Endothelial cell of umbilical vein (primary cell): ENCODE results near the gene ATP8A2. TPM values are rescaled to one million over a fixed set of nuclear protein-coding genes. Genes with fewer than 3 reads are reported as not detected.

ENCODE experiments used
- BruUV-seq: library from RNA; stranded (reverse); fragments of 400-500 nt; replicated peaks from 2 replicates; lab custom pipeline; 2021; lab: Mats Ljungman, UMichigan
- CTCF ChIA-PET: fragments of 300-600, 350-600 bp; sonication (Branson Sonifier 250); formaldehyde crosslinking; loops from one replicate; lab custom pipeline; 2021; ENCODE audit warnings: antibody characterized with exemption, inconsistent platforms; lab: Charles Lee
- POLR2A ChIA-PET: fragments of 300-600, 350-600 bp; sonication (Branson Sonifier 250); formaldehyde crosslinking; loops from one replicate; lab custom pipeline; 2021; ENCODE audit warnings: antibody characterized with exemption, inconsistent platforms; lab: Charles Lee
- DNase-seq: peaks from one replicate; pipeline ENCODE4 v3.0.0-alpha.2; 2011; ENCODE audit warnings: low read depth, low spot score
- FAIRE-seq: peaks from 2 replicates; lab custom pipeline; 2011; peaks lifted over from hg19 to GRCh38; lab: Jason Lieb, UNC
- H2AFZ ChIP-seq: 2 replicates; pipeline ENCODE4 v1.6.0; 2012; ENCODE audit warnings: low read depth, low read length, control low read depth, inconsistent platforms
- H3K27ac ChIP-seq: 2 replicates; pipeline ENCODE4 v1.5.1; 2011; ENCODE audit warnings: low read depth, mild to moderate bottlenecking, control low read depth, low read length, moderate library complexity; ENCODE audit not compliant: insufficient read depth
- H3K27me3 ChIP-seq, 2 experiments: 2 replicates each; pipeline versions ENCODE4 v1.6.0 to v1.6.1; 2011; ENCODE audit warnings: low read length in 2 of 2, mixed read lengths in 1 of 2; ENCODE audit not compliant: control insufficient read depth in 2 of 2, insufficient read depth in 2 of 2
- H3K36me3 ChIP-seq, 2 experiments: 2 replicates in 1 of 2; 3 replicates in 1 of 2; pipeline ENCODE4 v1.5.1; 2011; ENCODE audit warnings: low read length in 2 of 2, mild to moderate bottlenecking in 1 of 2, moderate library complexity in 1 of 2; ENCODE audit not compliant: control insufficient read depth in 2 of 2, insufficient read depth in 2 of 2; ENCODE audit errors: extremely low read depth in 1 of 2
- H3K4me1 ChIP-seq: 3 replicates; pipeline ENCODE4 v1.5.1; 2011; ENCODE audit warnings: mild to moderate bottlenecking, low read length; ENCODE audit not compliant: control insufficient read depth, insufficient read depth; ENCODE audit errors: extremely low read depth
- H3K4me2 ChIP-seq: 2 replicates; pipeline ENCODE4 v1.6.1; 2011; ENCODE audit warnings: low read length, control low read depth, mixed read lengths; ENCODE audit not compliant: insufficient read depth
- H3K4me3 ChIP-seq, 3 experiments: fragments of 200-600 bp in 1 of 3; sonication (generic), shearing (Covaris generic) in 1 of 3; replicated peaks in 1 of 3; 2 replicates each; pipeline ENCODE4 v1.5.1; 2011 to 2016; ENCODE audit warnings: control low read depth in 3 of 3, low read length in 3 of 3, mild to moderate bottlenecking in 2 of 3, inconsistent platforms in 1 of 3, low read depth in 1 of 3, moderate library complexity in 1 of 3; ENCODE audit not compliant: insufficient read depth in 1 of 3
- H3K79me2 ChIP-seq: 2 replicates; pipeline ENCODE4 v1.6.0; 2012; ENCODE audit warnings: low read length, inconsistent platforms; ENCODE audit not compliant: control insufficient read depth, insufficient read depth
- H3K9ac ChIP-seq: replicated peaks from 2 replicates; pipeline ENCODE3; 2011; ENCODE audit warnings: low read length, control low read depth; ENCODE audit not compliant: insufficient read depth; ENCODE audit errors: extremely low read depth
- H3K9me1 ChIP-seq: replicated peaks from 3 replicates; pipeline ENCODE4 v1.6.0; 2011; ENCODE audit warnings: mild to moderate bottlenecking, low read length; ENCODE audit not compliant: control insufficient read depth, insufficient read depth; ENCODE audit errors: extremely low read depth
- H3K9me3 ChIP-seq: replicated peaks from 2 replicates; pipeline ENCODE4 v1.5.1; 2012; ENCODE audit warnings: low read length, inconsistent platforms; ENCODE audit not compliant: control insufficient read depth, insufficient read depth
- H4K20me1 ChIP-seq: replicated peaks from 2 replicates; pipeline ENCODE3; 2011; ENCODE audit warnings: mild to moderate bottlenecking, low read length; ENCODE audit not compliant: control insufficient read depth, insufficient read depth; ENCODE audit errors: extremely low read depth
- CTCF ChIP-seq, 2 donors: IDR thresholded peaks; 1 replicate in 1 of 2; 2 replicates in 1 of 2; pipeline ENCODE4 v1.5.1; 2011; ENCODE audit warnings: low read length in 2 of 2, mild to moderate bottlenecking in 2 of 2, moderate library complexity in 2 of 2, control low read depth in 1 of 2, inconsistent platforms in 1 of 2, low read depth in 1 of 2; ENCODE audit not compliant: insufficient read depth in 1 of 2; ENCODE audit errors: extremely low read depth in 1 of 2
- EZH2 ChIP-seq: IDR thresholded peaks from 2 replicates; pipeline ENCODE4 v1.6.1; 2012; ENCODE audit warnings: borderline replicate concordance, low read depth, mild to moderate bottlenecking, moderate library complexity, low read length, inconsistent platforms; ENCODE audit not compliant: severe bottlenecking
- GATA2 ChIP-seq: IDR thresholded peaks from 2 replicates; pipeline ENCODE4 v1.7.0; 2011; ENCODE audit warnings: low read depth, mild to moderate bottlenecking, moderate library complexity, mixed read lengths, low read length; ENCODE audit not compliant: insufficient read length, insufficient read depth
- JUN ChIP-seq: IDR thresholded peaks from 2 replicates; pipeline ENCODE4 v1.6.1; 2011; ENCODE audit warnings: borderline replicate concordance, low read depth; ENCODE audit not compliant: insufficient read length, insufficient read depth
- MAX ChIP-seq: IDR thresholded peaks from 2 replicates; pipeline ENCODE4 v1.6.1; 2011; ENCODE audit not compliant: insufficient read depth, insufficient read length
- POLR2AphosphoS5 ChIP-seq: IDR thresholded peaks from 2 replicates; pipeline ENCODE4 v1.6.1; 2012; ENCODE audit warnings: low read depth, mild to moderate bottlenecking, control low read depth, low read length, moderate library complexity; ENCODE audit not compliant: insufficient read depth
- dilution Hi-C: fragments of 300-500 bp; cut with MboI; formaldehyde crosslinking; loops from one replicate; pipeline ENCODE4 v1.15.0; 2019; ENCODE audit warnings: low sequenced_read_pairs; ENCODE audit not compliant: extremely low pct_ligation_motif_present
- intact Hi-C: fragments of 100-400 bp; cut with micrococcal nuclease; formaldehyde crosslinking; loops from one replicate; pipeline ENCODE4 v1.10.0; 2022
- polyA plus RNA-seq, 4 experiments: library from polyadenylated mRNA; depleted of rRNA in 3 of 4; stranded (reverse) in 3 of 4; unstranded in 1 of 4; fragments of >200 nt; gene quantifications; 2 replicates each; pipeline versions ENCODE4 v1.2.1 to v1.2.3, GENCODE V29; 2011 to 2012; ENCODE audit warnings: missing spikeins in 1 of 4
- total RNA-seq: library from RNA; stranded (reverse); gene quantifications from 2 replicates; pipeline ENCODE4 v1.2.3, GENCODE V29; 2021

ATP8A2 gene
- total and polyA plus RNA-seq, 2 donors (not counting 3 experiments of a cell fraction or from before 2014, with no cell fraction given): 0.11 to 0.49 TPM

- H4K20me1 ChIP-seq: no peaks in the 10 kb centered on the region
- H3K27ac ChIP-seq: peak overlapping the region; percentile 82
- ChIA-PET POLR2A (interaction anchor here (1.2 kb wide), 1 partner anchor 74 kb away, joined by 3 read pairs; the partner anchor contains the start of gene SHISA2), CTCF (interaction anchor here (1.0 to 2.0 kb wide), 8 partner anchors 12 to 84 kb away, joined by 3 to 9 read pairs (median 5); partner anchors contain the start of gene SHISA2)
- H2AFZ ChIP-seq: peak overlapping the region; percentile 55
- no peaks in the 10 kb centered on the region for H3K9me1 ChIP-seq
- no peak for TF ChIP-seq POLR2AphosphoS5
- TF ChIP-seq GATA2: peak; percentile 13
- no peak for TF ChIP-seq JUN
- no peak for TF ChIP-seq MAX
- TF ChIP-seq CTCF (IDR thresholded peaks at IDR 0.05; ENCODE audit: extremely low read depth in 1 of 2, insufficient read depth in 1 of 2, low read depth in 1 of 2, low read length in 2 of 2): no peak
- no peak for TF ChIP-seq EZH2
- DNase-seq (peak; percentile 15), FAIRE-seq (peak; percentile 26)
- H3K9ac ChIP-seq: peak overlapping the region; percentile 34
- H3K4me3 ChIP-seq: no peak overlapping the region
- no peaks in the 10 kb centered on the region for H3K36me3 ChIP-seq
- BruUV-seq: TSS peak; percentile 72
- H3K4me2 ChIP-seq: peak overlapping the region; percentile 44
- dilution Hi-C loops (no loop called here), intact Hi-C loops (loop anchor here (1.0 kb wide), 3 partner anchors 30 to 74 kb away; no protein-coding TSS in a partner anchor)
- no peaks in the 10 kb centered on the region for H3K9me3 ChIP-seq
- H3K4me1 ChIP-seq: peaks cover 11% of the 10 kb centered on the region
- no peaks in the 10 kb centered on the region for H3K79me2 ChIP-seq
- H3K27me3 ChIP-seq: no peaks in the 10 kb centered on the region
Measured at GRCh38 chr13:25977671-25978070, 605.9 kb downstream of the ATP8A2 start.
